Activated T-helper 9 cell treated with anti-CD3 and anti-CD28 coated beads, Interleukin-2, amount 50 U/mL, for 16 hours (primary cell): ENCODE data around the gene FAM124B.
A peak's percentile ranks its signal among the peaks of the same experiment; 100 is the strongest.

Experiments
- DNase-seq: peaks from one replicate; pipeline ENCODE4 v3.0.0-alpha.2; 2020; ENCODE audit warnings: low read depth

FAM124B gene

GRCh38 chr2:224381521-224382279 lies 20.2 kb downstream of the FAM124B start:
- DNase-seq, result no peak

DNA sequence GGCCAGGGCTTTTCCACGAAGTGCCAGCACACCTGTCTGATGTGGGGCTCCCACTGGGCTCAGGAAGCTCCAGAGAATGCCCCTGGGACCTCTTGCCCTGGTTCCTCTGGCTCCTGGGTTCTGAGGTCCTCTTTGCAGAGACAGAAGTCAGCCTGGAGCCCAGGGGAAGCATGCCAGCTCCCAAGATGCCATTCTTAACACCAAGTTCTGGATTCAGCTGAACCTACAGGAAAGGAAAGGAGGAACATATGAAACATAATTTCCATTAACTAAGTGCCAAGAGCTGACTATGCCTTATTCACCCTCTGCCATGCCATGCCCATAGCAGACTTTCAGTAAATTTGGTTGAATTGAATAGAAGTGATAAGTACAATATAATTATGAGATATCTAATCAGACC lies 21.9 kb downstream of the FAM124B start:
- DNase-seq, result no peak

DNA sequence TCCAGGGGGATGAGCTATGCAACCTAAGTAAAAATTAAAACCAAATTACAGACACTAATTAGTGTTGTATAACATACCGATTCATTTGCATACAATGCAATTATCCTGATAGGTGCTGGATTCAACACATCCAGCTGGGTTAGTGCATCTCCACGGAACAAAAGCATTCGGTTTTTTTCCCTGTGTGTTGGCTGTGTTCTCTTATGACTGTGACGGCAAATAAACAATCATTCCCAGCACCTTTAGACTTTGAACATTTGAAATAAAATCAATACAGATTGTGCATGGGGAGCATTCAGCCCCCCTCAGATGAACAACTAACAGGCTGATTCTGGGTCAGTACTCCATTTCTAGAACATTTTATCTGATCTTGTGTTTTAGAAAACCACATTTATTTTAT lies 22.7 kb downstream of the FAM124B start:
- DNase-seq, result no peak

DNA sequence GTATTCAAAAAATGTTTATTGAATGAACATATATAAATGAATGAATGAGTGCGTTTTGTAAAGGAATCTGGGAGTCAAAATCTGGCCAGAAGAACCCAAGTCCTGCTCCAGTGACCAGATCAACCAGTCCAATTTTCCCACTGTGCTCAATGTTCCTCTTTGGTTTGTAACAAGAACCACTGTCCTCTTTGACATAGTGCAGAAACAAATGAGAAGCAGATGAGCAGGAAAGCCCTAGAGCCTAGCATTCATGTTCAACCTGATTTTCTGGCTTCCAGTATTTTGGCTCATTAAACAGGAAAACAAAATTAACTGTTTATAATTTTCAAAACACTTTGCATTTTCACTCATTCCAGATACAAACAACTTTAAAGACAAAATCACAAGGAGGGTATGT lies 23.2 kb downstream of the FAM124B start:
- no peak for DNase-seq

DNA sequence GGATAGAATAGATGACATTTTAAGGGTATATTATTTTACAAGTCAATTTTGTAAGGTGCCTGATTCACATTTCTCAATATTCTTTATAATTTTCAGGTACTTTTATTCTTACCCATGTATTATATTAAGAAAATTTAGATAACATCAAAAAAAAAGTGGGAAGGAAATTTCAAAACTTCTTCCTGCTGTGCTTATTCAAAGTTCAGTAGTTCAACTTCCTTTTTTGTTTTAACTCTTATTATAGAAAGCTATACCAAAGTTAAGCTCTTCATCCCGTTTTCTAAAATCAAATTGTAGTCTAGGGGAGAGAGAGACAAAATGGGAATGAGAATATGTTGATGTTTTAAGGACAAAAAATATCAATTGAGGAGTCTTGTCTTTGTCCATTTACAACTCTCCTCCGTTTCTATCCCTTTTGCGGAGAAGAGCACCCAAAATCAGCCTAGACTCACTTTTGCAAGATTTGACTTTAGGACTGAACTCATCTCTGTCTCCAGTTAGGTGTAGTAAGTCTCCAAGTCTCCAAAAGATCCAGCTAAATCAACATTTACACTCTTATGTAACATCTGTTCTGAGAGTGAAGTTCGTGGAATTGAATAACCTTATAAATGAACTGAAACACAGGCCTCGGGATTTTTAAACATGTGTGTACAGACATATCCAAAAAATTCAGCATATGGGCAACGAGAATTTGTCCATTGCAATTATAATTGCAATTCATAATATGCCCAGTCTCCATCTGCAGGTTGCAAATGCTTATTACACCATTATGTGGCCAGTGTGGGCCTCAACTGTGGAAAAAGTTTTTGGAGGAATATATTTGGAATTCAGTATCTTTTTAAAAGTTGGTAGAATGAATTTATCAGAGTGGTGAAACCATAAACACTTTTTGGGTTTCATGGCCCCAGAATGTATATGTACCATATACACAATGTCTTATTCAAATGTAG lies 23.9 kb downstream of the FAM124B start:
- DNase-seq, result no peak

GRCh38 chr2:224372641-224373040 lies 29.3 kb downstream of the FAM124B start:
- DNase-seq, result no peak

- no peak for DNase-seq
Observed at GRCh38 chr2:224369028-224369632, 32.8 kb downstream of the FAM124B start.

DNA sequence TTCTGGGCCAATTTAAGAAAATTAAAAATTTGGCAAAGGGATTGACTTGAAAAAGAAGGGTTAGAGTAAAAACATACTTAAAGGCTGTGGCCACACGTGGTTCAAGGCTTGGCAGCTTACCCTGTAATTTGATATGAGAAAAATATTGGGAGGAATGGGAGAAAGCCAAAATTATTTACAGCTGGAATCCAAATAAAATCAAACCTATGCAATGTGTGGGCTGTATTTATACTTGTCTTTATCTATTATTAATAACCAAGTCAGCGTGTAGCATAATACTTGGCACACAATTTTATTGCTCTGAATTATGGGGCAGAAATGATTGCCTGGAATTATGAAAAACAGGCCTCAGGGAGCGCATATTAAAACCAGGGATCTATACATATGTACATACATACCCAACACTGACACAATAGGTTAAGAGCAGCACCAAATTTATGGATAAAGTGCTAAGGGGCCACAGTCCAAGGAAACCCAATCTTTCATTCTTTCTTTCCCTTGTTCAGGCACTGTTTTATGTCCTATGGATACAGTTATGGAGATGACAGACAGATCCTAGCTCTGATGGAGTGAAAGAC lies 35.6 kb downstream of the FAM124B start:
- DNase-seq, result no peak

GRCh38 chr2:224365331-224365730 lies 36.6 kb downstream of the FAM124B start:
- no peak for DNase-seq

DNA sequence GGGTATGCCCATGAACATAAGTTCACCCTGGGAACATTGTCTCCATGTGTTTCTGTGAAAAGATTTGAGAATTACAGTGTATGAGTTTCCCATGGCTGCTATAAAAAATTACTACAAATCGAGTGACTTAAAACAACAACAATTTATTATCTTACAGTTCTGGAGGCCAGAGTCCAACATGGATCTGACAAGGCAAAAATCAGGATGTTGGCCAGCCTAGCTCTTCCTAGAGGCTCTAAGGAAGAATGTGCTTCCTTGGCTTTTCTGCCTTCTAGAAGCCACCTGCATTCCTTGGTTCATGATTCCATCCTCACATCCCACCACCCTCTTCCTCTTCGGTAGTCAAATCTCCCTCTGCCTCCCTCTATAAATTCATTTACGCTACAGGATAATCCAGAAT lies 38.6 kb downstream of the FAM124B start:
- DNase-seq, result no peak

GRCh38 chr2:224362094-224362493 lies 39.8 kb downstream of the FAM124B start:
- DNase-seq, result no peak

- DNase-seq, result no peak
Observed at GRCh38 chr2:224360801-224361251, 41.1 kb downstream of the FAM124B start.

DNA sequence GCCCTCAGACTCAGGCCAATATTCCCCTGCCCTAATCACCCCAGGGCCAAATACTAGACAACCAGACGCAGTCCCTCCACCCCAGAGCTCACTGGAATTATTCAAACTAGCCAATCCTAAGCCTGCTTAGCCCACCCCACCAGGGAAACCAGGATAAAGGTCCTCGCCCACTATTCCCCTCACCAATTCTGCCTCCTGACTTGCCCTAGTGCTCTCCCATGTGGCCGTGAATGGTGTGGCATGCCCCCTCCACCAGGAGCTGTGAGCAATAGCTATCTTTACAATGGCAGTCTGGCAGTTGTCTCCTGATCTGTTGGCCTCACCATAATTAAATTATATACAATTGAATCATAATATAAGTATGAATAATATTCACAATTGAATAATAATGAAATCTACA lies 42.3 kb downstream of the FAM124B start:
- no peak for DNase-seq

DNA sequence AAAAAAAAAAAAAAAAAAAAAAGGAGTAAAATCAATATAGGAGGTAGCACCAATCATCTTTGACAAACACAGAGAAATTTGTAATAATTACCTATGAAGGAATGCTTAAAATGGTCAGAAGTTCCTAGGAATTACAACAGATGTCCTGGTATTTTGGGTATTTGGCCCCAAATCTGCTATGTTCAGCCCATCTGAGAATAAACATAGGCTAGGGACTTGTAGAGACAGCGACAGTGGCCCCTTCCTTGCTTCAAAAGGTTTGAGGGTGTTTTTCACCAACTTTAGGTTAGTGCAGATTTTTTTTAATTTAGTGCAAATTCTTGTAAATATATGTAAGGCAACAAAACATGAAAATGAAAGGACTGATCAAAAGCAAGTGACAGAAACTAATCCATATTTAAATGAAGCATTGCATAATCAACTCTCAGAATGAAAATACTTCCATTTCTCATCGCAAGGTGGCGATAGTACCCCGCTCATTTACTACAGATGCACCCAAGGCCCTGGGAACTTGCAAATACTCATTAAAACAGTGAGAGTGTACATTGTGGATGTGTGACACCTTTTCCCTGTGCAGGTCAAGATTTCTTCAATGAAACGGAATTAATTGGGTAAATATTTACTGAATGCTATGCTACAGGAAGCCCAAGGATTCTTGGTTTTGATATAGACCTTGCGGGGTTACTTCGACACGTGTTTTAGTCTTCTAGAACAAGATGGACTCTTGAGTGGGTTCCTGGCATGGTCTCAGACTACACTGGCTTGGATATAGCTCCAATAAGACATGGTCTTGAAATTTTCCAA lies 44.6 kb downstream of the FAM124B start:
- DNase-seq, result peak; percentile 8

GRCh38 chr2:224354632-224355211 lies 47.2 kb downstream of the FAM124B start:
- no peak for DNase-seq

DNA sequence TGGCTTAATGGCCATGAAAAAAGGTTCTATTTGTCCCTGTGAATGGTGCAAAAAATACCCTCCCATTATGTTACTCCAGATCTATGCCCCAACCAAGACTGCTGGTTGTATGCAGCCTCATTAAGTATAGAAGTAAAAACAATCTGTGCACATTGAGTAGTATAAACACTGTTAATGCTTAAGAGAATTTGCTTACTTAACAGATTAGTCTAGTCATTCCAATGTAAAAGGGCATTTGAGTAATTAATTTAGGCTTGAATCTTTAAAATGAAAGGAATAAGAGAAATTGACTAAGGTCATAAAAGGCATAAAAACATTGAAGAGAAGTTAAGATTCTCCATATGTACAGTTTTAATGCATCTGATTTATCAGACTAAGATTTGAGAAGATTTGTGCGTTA lies 51.2 kb downstream of the FAM124B start:
- DNase-seq, result no peak

DNA sequence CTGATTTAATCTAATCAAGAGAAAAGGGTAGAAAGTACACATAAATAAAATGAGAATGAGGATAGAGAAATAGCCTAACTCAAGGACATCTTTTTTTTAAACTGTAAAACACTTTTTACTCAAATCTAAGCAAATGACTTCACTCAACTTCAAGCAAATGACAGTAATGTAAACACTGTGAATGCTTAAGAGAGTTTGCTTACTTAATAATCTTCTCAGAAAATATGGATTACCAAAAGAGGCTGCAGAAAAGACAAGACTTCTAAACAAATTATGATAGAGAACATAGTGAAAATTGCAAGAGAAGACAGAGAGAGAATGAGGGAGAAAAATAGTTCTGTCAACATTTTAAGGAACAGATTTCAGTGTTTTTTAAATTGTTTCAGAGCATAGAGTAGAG lies 52.5 kb downstream of the FAM124B start:
- DNase-seq, result no peak

DNA sequence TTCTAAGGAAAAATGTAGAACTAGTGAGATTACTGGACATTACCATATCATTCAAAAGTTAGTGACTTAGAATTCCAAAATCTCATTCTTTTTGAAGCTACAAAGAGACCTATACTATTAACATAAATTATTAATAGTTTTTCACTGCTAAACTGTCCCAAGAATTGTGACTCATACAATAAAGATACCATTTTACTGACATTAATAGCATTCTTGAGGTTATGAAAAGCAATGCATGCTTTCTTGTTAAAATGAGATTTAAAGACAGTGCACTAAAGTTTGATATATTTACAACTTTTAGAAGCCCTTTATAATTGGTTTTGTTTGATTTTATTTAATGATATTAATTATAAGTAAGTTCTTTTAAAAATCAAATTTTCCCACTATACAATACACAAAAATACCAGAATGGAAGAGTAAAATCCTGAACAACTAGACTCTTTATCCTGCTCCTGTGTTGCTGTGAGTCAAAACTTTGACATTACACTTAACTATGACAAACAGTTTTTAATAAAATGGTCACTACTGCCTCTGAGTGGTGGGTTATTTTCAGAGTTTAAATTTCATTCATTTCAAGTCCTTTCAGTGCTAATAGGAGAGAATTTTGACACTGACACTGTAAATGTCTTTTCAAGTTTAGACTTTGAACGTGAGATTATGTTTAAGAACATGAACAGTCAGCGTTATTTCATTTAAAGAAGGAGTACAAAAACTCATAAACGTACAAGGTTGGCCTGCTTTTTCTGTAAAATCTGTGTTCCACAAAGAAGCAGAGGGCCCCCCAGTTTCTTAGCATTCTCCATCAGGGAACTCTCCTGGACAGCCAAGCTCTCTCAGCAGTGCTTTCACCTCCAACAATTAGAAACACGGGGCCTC lies 54.5 kb downstream of the FAM124B start:
- no peak for DNase-seq

GRCh38 chr2:224345492-224345891 lies 56.4 kb downstream of the FAM124B start:
- no peak for DNase-seq

DNA sequence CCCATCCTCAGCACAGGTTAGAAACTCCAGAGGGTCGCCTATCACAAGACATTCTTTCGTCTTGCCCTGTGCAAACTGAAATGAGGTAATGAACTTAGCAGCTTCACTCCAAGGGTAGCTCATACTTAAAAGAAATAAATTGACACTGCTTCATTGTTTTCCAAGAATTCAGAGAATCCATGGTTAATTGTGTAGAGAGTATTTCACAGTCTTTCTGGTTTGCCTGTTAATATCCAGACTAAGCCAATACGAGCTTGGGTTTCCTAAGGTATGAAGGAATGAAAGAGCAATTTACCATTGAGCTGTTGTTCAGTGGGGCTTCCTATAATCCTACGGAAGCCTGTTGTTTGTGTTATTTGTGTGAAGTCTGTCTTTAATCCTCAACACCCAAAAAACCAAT lies 58.7 kb downstream of the FAM124B start:
- no peak for DNase-seq
